GM12878 (cell line): ENCODE data around the gene TAS2R4. TPM values are rescaled to one million over a fixed set of nuclear protein-coding genes. Genes with fewer than 3 reads are reported as not detected.

Experiments
- ASH2L ChIP-seq: fragments of 300-600, 200-600 bp; sonication (generic); IDR thresholded peaks from 2 replicates; pipeline ENCODE4 v1.6.1; 2017; ENCODE audit warnings: low read depth, mild to moderate bottlenecking, borderline replicate concordance
- EGR1 ChIP-seq, 2 experiments: IDR thresholded peaks; 1 replicate in 1 of 2; 2 replicates in 1 of 2; pipeline ENCODE4 v1.6.1; 2011 to 2012; ENCODE audit warnings: low read depth in 2 of 2, low read length in 2 of 2, borderline replicate concordance in 1 of 2, mild to moderate bottlenecking in 1 of 2, moderate library complexity in 1 of 2
- EP300 ChIP-seq, 2 experiments: fragments of 150-350 bp in 1 of 2; IDR thresholded peaks; 2 replicates each; pipeline ENCODE4 v1.6.1; 2011 to 2012; ENCODE audit warnings: low read depth in 2 of 2, low read length in 2 of 2, borderline replicate concordance in 1 of 2, improper control_type of control experiment in 1 of 2, inconsistent platforms in 1 of 2; ENCODE audit not compliant: control insufficient read depth in 1 of 2
- FOXK2 ChIP-seq: fragments of 450-650 bp; IDR thresholded peaks from 2 replicates; pipeline ENCODE4 v1.6.1; 2017; ENCODE audit warnings: mild to moderate bottlenecking, moderate library complexity
- IKZF1 ChIP-seq: fragments of 450-650 bp; conservative IDR thresholded peaks from 2 replicates; pipeline ENCODE4 v1.6.1; 2017; ENCODE audit warnings: antibody characterized with exemption, mild to moderate bottlenecking
- LARP7 ChIP-seq: fragments of 450-650 bp; IDR thresholded peaks from 2 replicates; pipeline ENCODE4 v1.6.1; 2017; ENCODE audit warnings: mild to moderate bottlenecking
- NFYA ChIP-seq: IDR thresholded peaks from 2 replicates; pipeline ENCODE4 v1.6.1; 2011; ENCODE audit warnings: low read depth, mild to moderate bottlenecking, low read length, improper control_type of control experiment, borderline replicate concordance
- PAX5 ChIP-seq: IDR thresholded peaks from 2 replicates; pipeline ENCODE4 v1.6.1; 2011; ENCODE audit warnings: low read depth, low read length, borderline replicate concordance
- RCOR1 ChIP-seq: conservative IDR thresholded peaks from 2 replicates; pipeline ENCODE4 v1.6.1; 2012; ENCODE audit warnings: low read depth, low read length, improper control_type of control experiment
- SIX5 ChIP-seq: IDR thresholded peaks from 2 replicates; pipeline ENCODE4 v1.6.1; 2011; ENCODE audit warnings: mild to moderate bottlenecking, low read depth, low read length, moderate library complexity; ENCODE audit not compliant: severe bottlenecking
- SMAD5 ChIP-seq: IDR thresholded peaks from 2 replicates; pipeline ENCODE4 v1.6.1; 2016; ENCODE audit warnings: antibody characterized with exemption, low read depth
- SPI1 ChIP-seq: IDR thresholded peaks from 2 replicates; pipeline ENCODE4 v1.6.1; 2011; ENCODE audit warnings: low read depth, mild to moderate bottlenecking, low read length, moderate library complexity, borderline replicate concordance; ENCODE audit not compliant: insufficient read depth
- SUZ12 ChIP-seq: fragments of 200-600 bp; sonication (generic); IDR thresholded peaks from one replicate; pipeline ENCODE4 v1.6.1; 2018; ENCODE audit warnings: antibody characterized with exemption, mild to moderate bottlenecking; ENCODE audit not compliant: unreplicated experiment
- TCF7 ChIP-seq: IDR thresholded peaks from 2 replicates; pipeline ENCODE4 v1.6.1; 2014; ENCODE audit warnings: antibody characterized with exemption, borderline replicate concordance
- ZSCAN29 ChIP-seq: fragments of 450-650 bp; IDR thresholded peaks from 2 replicates; pipeline ENCODE4 v1.6.1; 2017; ENCODE audit warnings: mild to moderate bottlenecking, moderate library complexity
- ZZZ3 ChIP-seq: IDR thresholded peaks from 2 replicates; pipeline ENCODE4 v1.6.1; 2011; ENCODE audit warnings: low read depth; ENCODE audit not compliant: control insufficient read depth, insufficient read length
- polyA plus RNA-seq, 11 experiments: library from polyadenylated mRNA; depleted of rRNA in 4 of 11; unstranded in 6 of 11; stranded (reverse) in 5 of 11; fragments of >200 nt; fragmentation: Nextera tagmentation in 4 of 11; fragmentation: Illumina TruSeq in 1 of 11; extraction: Ambion mirVana in 4 of 11; extraction: Trizol in 1 of 11; gene quantifications; 1 replicate in 1 of 11; 2 replicates in 10 of 11; pipeline versions ENCODE4 v1.2.1 to v1.2.3, GENCODE V29; 2011 to 2016; ENCODE audit warnings: inconsistent platforms in 2 of 11, missing spikeins in 2 of 11, low read depth in 1 of 11
- total RNA-seq, 4 experiments: library from RNA; depleted of rRNA in 3 of 4; stranded (reverse); fragments of >200 nt in 3 of 4; fragmentation: Illumina TruSeq in 1 of 4; extraction: Trizol in 1 of 4; gene quantifications; 2 replicates each; pipeline versions ENCODE4 v1.2.1 to v1.2.3, GENCODE V29; 2013 to 2021
- TF ChIP-seq, protein P1 (sequence below): IDR thresholded peaks from 2 replicates; pipeline ENCODE4 v1.6.1; 2012; ENCODE audit warnings: low read depth, low read length, improper control_type of control experiment
- TF ChIP-seq, protein P2 (sequence below): fragments of 450-650 bp; IDR thresholded peaks from 2 replicates; pipeline ENCODE4 v1.6.1; 2017; ENCODE audit warnings: low read depth, mild to moderate bottlenecking, moderate library complexity
- TF ChIP-seq, protein P3 (sequence below): fragments of 450-650 bp; IDR thresholded peaks from 2 replicates; pipeline ENCODE4 v1.6.1; 2017; ENCODE audit warnings: mild to moderate bottlenecking
- TF ChIP-seq, protein P4 (sequence below): fragments of 450-650 bp; formaldehyde crosslinking; IDR thresholded peaks from 2 replicates; pipeline ENCODE4 v1.5.0; 2022; ENCODE audit warnings: mild to moderate bottlenecking, missing genetic modification characterization
- TF ChIP-seq, protein P5 (sequence below): IDR thresholded peaks from 2 replicates; pipeline ENCODE4 v1.6.1; 2012; ENCODE audit warnings: low read depth, low read length, improper control_type of control experiment

Gene TAS2R4
- total and polyA plus RNA-seq, 10 of the 15 experiments (the other 5 are each of a cell fraction or from before 2014, with no cell fraction given) = 0.04 to 0.90 (median 0.40) TPM; not detected in 1

DNA sequence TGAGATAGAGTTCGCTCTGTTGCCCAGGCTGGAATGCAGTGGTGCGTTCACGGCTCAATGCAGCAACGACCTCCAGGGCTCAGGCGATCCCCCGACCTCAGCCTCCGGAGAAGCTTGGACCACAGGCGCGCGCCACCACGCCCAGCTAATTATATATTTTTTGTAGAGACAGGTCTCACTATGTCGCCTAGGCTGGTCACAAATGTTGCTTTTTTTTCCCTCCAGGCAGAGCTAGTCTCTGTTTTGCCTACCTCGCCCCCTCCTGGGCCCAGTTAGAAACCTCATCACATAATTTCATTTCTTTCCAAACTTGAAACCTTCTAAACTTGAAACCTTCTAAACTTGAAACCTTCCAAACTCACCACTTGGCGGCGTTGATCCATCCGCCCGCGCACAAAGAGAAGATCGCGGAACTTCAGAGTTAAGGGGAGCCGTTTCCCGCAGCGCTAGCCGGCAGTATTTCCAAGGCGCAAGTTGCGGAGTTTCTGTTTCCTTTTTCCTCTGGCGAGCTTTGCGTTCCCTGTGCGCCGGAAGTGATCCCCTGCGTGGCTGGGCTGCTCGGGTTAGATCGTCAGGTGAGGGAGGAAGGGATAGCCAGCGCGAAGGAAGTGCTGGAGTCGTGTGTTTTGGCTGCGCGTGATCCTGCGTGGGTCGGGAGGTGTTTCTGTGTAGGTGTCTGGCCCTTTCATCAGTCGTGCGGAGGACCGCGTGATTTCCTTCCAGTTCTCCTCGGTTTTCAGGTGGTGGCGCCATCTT lies 38.5 kb upstream of the TAS2R4 start, which contains the start of gene SSBP1 (continued):
- TF ChIP-seq, protein P1, sequence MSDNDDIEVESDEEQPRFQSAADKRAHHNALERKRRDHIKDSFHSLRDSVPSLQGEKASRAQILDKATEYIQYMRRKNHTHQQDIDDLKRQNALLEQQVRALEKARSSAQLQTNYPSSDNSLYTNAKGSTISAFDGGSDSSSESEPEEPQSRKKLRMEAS = 0 out of 2 replicates have a peak, but pooled peaks have one; percentile 33
- TF ChIP-seq PAX5 (peak; percentile 49; the same call in 1 of the 2 replicates), LARP7 (peak; percentile 81), EP300 (IDR thresholded peaks at IDR 0.05; ENCODE audit: borderline replicate concordance in 1 of 2, control insufficient read depth in 1 of 2, low read depth in 2 of 2, low read length in 2 of 2) (no peak; a peak in 1 of 4 replicates), SIX5 (peak; percentile 82), NFYA (no peak), ASH2L (peak; percentile 83; the same call in 1 of the 2 replicates), RCOR1 (no peak), ZZZ3 (peak; percentile 77), IKZF1 (peak; percentile 96), FOXK2 (peak; percentile 91), TCF7 (peak; percentile 89), EGR1 (IDR thresholded peaks at IDR 0.05; ENCODE audit: borderline replicate concordance in 1 of 2, low read depth in 2 of 2, low read length in 2 of 2) (peak; percentile 81 to 95), SMAD5 (peak; percentile 93), ZSCAN29 (no peak), SPI1 (peak; percentile 52; the same call in 1 of the 2 replicates), SUZ12 (no peak)
- TF ChIP-seq, protein P2, sequence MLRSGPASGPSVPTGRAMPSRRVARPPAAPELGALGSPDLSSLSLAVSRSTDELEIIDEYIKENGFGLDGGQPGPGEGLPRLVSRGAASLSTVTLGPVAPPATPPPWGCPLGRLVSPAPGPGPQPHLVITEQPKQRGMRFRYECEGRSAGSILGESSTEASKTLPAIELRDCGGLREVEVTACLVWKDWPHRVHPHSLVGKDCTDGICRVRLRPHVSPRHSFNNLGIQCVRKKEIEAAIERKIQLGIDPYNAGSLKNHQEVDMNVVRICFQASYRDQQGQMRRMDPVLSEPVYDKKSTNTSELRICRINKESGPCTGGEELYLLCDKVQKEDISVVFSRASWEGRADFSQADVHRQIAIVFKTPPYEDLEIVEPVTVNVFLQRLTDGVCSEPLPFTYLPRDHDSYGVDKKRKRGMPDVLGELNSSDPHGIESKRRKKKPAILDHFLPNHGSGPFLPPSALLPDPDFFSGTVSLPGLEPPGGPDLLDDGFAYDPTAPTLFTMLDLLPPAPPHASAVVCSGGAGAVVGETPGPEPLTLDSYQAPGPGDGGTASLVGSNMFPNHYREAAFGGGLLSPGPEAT = peak; percentile 98
- TF ChIP-seq, protein P3, sequence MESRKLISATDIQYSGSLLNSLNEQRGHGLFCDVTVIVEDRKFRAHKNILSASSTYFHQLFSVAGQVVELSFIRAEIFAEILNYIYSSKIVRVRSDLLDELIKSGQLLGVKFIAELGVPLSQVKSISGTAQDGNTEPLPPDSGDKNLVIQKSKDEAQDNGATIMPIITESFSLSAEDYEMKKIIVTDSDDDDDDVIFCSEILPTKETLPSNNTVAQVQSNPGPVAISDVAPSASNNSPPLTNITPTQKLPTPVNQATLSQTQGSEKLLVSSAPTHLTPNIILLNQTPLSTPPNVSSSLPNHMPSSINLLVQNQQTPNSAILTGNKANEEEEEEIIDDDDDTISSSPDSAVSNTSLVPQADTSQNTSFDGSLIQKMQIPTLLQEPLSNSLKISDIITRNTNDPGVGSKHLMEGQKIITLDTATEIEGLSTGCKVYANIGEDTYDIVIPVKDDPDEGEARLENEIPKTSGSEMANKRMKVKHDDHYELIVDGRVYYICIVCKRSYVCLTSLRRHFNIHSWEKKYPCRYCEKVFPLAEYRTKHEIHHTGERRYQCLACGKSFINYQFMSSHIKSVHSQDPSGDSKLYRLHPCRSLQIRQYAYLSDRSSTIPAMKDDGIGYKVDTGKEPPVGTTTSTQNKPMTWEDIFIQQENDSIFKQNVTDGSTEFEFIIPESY = peak; percentile 56
- TF ChIP-seq, protein P4, sequence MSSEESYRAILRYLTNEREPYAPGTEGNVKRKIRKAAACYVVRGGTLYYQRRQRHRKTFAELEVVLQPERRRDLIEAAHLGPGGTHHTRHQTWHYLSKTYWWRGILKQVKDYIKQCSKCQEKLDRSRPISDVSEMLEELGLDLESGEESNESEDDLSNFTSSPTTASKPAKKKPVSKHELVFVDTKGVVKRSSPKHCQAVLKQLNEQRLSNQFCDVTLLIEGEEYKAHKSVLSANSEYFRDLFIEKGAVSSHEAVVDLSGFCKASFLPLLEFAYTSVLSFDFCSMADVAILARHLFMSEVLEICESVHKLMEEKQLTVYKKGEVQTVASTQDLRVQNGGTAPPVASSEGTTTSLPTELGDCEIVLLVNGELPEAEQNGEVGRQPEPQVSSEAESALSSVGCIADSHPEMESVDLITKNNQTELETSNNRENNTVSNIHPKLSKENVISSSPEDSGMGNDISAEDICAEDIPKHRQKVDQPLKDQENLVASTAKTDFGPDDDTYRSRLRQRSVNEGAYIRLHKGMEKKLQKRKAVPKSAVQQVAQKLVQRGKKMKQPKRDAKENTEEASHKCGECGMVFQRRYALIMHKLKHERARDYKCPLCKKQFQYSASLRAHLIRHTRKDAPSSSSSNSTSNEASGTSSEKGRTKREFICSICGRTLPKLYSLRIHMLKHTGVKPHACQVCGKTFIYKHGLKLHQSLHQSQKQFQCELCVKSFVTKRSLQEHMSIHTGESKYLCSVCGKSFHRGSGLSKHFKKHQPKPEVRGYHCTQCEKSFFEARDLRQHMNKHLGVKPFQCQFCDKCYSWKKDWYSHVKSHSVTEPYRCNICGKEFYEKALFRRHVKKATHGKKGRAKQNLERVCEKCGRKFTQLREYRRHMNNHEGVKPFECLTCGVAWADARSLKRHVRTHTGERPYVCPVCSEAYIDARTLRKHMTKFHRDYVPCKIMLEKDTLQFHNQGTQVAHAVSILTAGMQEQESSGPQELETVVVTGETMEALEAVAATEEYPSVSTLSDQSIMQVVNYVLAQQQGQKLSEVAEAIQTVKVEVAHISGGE = peak; percentile 95
- TF ChIP-seq, protein P5, sequence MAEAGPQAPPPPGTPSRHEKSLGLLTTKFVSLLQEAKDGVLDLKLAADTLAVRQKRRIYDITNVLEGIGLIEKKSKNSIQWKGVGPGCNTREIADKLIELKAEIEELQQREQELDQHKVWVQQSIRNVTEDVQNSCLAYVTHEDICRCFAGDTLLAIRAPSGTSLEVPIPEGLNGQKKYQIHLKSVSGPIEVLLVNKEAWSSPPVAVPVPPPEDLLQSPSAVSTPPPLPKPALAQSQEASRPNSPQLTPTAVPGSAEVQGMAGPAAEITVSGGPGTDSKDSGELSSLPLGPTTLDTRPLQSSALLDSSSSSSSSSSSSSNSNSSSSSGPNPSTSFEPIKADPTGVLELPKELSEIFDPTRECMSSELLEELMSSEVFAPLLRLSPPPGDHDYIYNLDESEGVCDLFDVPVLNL = no peak
